Neural cell (in vitro differentiated cells): ENCODE measurements around the gene DCDC2.

Source experiments
- CTCF ChIP-seq: fragments of 450-650 bp; IDR thresholded peaks from 2 replicates; pipeline ENCODE4 v1.5.1; 2014; ENCODE audit warnings: antibody characterized with exemption, mild to moderate bottlenecking, moderate library complexity; ENCODE audit not compliant: poor library complexity, severe bottlenecking
- EZH2 ChIP-seq: fragments of 200-600, 300-800 bp; shearing (Covaris generic), sonication (generic); IDR thresholded peaks from 2 replicates; pipeline ENCODE4 v1.6.1; 2014; ENCODE audit warnings: antibody characterized with exemption, low read length, borderline replicate concordance, mild to moderate bottlenecking; ENCODE audit not compliant: insufficient read depth, poor library complexity, severe bottlenecking
- MXI1 ChIP-seq: fragments of 450-650 bp; conservative IDR thresholded peaks from 2 replicates; pipeline ENCODE4 v1.6.1; 2014; ENCODE audit warnings: antibody characterized with exemption, mild to moderate bottlenecking; ENCODE audit not compliant: poor library complexity, severe bottlenecking
- POLR2AphosphoS5 ChIP-seq: IDR thresholded peaks from 2 replicates; pipeline ENCODE4 v1.6.1; 2012
- TAF1 ChIP-seq: IDR thresholded peaks from 2 replicates; pipeline ENCODE4 v1.6.1; 2012; ENCODE audit warnings: low read depth

- TF ChIP-seq CTCF (no peak), EZH2 (no peak), MXI1 (no peak), TAF1 (no peak), POLR2AphosphoS5 (no peak)
Measured at GRCh38 chr6:24396824-24397223, 39.0 kb upstream of the DCDC2 start.
